Bronchial smooth muscle cell (primary cell): ENCODE measurements around the gene CDH22. TPM values are rescaled to one million over a fixed set of nuclear protein-coding genes. Genes with fewer than 3 reads are reported as not detected.

Experiments
- total RNA-seq: library from RNA; depleted of rRNA; stranded (reverse); fragments of >200 nt; gene quantifications from 2 replicates; pipeline ENCODE4 v1.2.1, GENCODE V29; 2014

CDH22 gene
- not detected in 2 replicates for total RNA-seq

GRCh38 chr20:46308258-46309157 is at the start of gene CDH22:
TSS of gene CDH22 (minus strand) at chr20:46308498. CDS start at chr20:46251294, 57,204 bp downstream.

Other genes starting within 250 kb of the CDH22 start
- gene NCOA5, start 218.5 kb downstream of the CDH22 start, total RNA-seq = 5.4 and 7.2 TPM in 2 replicates
- gene CD40, start 190.2 kb downstream of the CDH22 start, total RNA-seq = 0.52 and 0.95 TPM in 2 replicates
- gene ELMO2, start 98.1 kb upstream of the CDH22 start, total RNA-seq = 26.2 and 32.2 TPM in 2 replicates
- gene ZNF334, start 205.1 kb upstream of the CDH22 start, total RNA-seq = 2.4 and 7.0 TPM in 2 replicates
- gene OCSTAMP, start 242.2 kb upstream of the CDH22 start, total RNA-seq = not detected in 2 replicates